ENCODE data around the gene DYSF.

Gene DYSF

DNA sequence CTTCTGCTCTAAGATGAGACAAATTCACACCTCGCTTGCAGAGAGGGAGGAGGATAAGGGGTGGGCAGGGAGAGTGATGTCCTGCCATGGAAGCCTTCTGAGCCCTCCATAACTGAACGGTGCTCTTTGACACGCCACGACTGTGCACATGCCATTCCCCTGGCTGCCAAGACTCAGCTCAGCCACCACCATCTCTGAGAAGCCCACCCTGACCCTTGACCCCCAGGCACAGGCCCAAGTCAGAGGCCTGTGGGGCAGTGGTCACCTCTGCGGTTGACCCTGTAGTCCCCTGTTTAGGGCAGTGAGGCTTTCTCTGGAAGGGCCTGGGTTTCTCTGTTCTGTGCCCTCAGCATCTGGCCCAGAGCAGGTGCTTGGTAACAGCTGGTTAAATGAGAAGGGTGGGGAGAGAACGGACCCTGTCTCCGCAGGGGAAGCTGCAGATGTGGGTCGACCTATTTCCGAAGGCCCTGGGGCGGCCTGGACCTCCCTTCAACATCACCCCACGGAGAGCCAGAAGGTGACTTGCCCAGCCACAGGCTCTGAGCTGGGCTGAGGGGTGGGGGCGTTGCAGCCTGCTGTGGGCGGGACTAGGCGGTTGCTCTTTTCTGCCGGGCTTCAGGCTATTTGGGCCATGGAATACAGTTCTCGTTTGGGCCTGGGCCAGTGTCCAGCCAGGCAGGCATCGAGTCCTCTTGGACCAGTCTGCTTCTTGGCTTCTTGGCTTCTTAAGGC is 215.1 kb downstream of the DYSF start:
- TF ChIP-seq, protein P1, sequence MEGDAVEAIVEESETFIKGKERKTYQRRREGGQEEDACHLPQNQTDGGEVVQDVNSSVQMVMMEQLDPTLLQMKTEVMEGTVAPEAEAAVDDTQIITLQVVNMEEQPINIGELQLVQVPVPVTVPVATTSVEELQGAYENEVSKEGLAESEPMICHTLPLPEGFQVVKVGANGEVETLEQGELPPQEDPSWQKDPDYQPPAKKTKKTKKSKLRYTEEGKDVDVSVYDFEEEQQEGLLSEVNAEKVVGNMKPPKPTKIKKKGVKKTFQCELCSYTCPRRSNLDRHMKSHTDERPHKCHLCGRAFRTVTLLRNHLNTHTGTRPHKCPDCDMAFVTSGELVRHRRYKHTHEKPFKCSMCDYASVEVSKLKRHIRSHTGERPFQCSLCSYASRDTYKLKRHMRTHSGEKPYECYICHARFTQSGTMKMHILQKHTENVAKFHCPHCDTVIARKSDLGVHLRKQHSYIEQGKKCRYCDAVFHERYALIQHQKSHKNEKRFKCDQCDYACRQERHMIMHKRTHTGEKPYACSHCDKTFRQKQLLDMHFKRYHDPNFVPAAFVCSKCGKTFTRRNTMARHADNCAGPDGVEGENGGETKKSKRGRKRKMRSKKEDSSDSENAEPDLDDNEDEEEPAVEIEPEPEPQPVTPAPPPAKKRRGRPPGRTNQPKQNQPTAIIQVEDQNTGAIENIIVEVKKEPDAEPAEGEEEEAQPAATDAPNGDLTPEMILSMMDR (conservative IDR thresholded peaks at IDR 0.05; ENCODE audit: low read depth) = no peak
- ChIA-PET POLR2A (ENCODE audit: low non-redundant PET) (no interaction called here), CTCF (interaction anchor here (0.6 kb wide), 1 partner anchor 17 kb away, joined by 3 read pairs; no protein-coding TSS in a partner anchor)
- DNase-seq (ENCODE audit: low spot score) = no peak
- H3K27ac ChIP-seq = no peak overlapping the region

- ChIA-PET CTCF (interaction anchor here (0.6 kb wide), 1 partner anchor 144 kb away, joined by 3 read pairs; no protein-coding TSS in a partner anchor), POLR2A (ENCODE audit: low non-redundant PET) (no interaction called here)
- H3K27ac ChIP-seq = no peak overlapping the region
- TF ChIP-seq, protein P1 (conservative IDR thresholded peaks at IDR 0.05; ENCODE audit: low read depth) = no peak
- DNase-seq (ENCODE audit: low spot score) = no peak
Measured at GRCh38 chr2:71669058-71669456, 215.7 kb downstream of the DYSF start.

DNA sequence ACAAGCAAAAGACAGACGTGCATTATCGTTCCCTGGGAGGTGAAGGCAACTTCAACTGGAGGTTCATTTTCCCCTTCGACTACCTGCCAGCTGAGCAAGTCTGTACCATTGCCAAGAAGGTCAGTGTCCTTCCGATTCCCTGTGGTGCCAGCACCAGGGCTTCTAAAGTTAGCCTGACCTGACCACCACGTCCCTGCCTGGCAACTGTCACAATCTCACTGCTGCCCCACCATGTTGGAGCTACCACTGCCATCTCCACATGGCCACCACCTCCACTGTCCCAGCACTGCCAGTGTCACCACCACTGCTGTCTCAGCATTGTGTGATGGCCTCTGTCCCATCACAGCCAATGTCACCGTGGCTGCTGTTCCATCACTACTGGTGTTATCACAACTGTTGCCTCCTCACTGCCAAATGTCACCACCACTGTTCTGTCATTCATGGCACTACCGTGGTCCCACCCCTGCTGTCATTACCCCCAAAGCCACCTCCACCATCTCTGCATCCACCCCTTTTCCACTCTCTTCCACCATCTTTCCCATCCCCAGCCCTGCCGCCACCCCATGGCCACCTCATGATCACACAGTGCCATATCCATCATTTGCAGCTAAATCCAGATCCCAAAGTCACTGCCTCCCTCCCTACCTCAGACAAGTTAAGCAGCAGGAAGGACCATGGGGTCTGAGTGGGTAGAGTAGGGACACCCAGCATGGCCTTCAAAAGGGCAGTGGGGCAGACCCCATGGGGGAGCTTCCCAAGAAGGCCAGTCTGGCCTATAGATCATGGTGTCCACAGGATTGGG is 216.5 kb downstream of the DYSF start:
- DNase-seq (ENCODE audit: low spot score) = no peak
- H3K27ac ChIP-seq = no peak overlapping the region
- CTCF ChIA-PET = interaction anchor here (0.6 to 1.0 kb wide), 2 partner anchors 85 to 145 kb away, joined by 3 read pairs; no protein-coding TSS in a partner anchor
- POLR2A ChIA-PET (ENCODE audit: low non-redundant PET) = no interaction called here
- TF ChIP-seq, protein P1 (conservative IDR thresholded peaks at IDR 0.05; ENCODE audit: low read depth) = no peak

- TF ChIP-seq, protein P1 (conservative IDR thresholded peaks at IDR 0.05; ENCODE audit: low read depth) = no peak
- CTCF ChIA-PET = interaction anchor here (1.0 kb wide), 1 partner anchor 84 kb away, joined by 3 read pairs; no protein-coding TSS in a partner anchor
- no peak for DNase-seq (ENCODE audit: low spot score)
- no peak overlapping the region for H3K27ac ChIP-seq
- POLR2A ChIA-PET (ENCODE audit: low non-redundant PET) = no interaction called here
Measured at GRCh38 chr2:71670430-71670795, 217.1 kb downstream of the DYSF start.

DNA sequence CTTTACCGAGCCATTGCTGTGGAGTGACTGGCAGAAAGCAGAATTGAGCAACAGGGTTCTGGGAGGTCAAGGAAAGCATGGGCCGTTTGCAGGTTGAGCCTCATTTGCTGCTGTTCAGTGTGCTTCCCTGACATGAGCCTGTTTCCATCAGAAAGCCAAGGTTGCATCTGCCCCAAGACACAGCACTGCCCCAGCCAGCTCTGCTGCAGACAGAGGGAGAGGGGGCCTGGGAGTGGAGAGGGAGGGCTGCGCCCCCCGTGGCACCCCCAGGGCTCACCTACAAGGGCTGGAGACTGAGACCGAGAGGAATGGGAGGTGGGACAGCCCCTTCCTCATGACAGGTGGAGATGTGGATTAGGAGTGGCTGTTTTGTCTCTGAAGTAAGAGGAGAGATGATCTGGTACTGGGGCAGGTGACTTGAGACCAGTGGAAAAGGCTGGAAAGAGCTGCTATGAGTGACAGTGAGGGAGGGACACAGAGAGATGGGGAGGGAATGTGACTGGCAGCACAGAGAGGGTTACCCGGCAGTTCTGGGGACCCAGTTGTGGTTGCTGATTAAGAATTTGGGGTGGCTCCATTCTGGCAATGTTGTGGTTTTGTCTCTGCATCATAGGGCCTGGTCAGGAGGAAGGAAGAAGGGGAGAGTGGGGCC is 218.0 kb downstream of the DYSF start:
- no peak for DNase-seq (ENCODE audit: low spot score)
- TF ChIP-seq, protein P1 (conservative IDR thresholded peaks at IDR 0.05; ENCODE audit: low read depth) = no peak
- H3K27ac ChIP-seq = no peak overlapping the region
- ChIA-PET POLR2A (ENCODE audit: low non-redundant PET) (no interaction called here), CTCF (no interaction called here)

Data from RWPE1 (cell line).